GM19467 (cell line): ENCODE results near the gene KCNIP3.

Experiments
- ATAC-seq: cut with Tn5 transposase; IDR thresholded peaks from one replicate; pipeline ENCODE4 v1.9.1; 2021; ENCODE audit warnings: mild to moderate bottlenecking, moderate library complexity; ENCODE audit not compliant: unreplicated experiment

Gene KCNIP3

GRCh38 chr2:95380731-95381130 lies 83.6 kb downstream of the KCNIP3 start:
- no peak for ATAC-seq

GRCh38 chr2:95381212-95382191 lies 84.4 kb downstream of the KCNIP3 start:
- no peak for ATAC-seq

DNA sequence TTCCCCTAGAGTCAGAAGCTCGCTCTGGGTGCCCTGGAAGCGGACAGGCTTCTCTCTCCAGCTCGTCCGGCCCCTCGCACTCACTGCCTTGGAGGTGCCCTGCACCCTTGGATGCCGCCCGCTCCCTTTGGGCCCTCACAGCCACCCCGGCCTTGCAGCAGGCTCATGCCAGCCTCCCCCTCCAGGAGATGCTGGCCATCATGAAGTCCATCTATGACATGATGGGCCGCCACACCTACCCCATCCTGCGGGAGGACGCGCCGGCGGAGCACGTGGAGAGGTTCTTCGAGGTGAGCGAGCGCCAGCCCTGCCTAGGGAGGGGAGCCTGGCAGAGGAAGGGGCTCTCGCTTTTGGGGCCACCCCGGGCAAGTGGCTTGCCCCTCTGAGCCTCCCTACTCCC lies 85.0 kb downstream of the KCNIP3 start:
- no peak for ATAC-seq

DNA sequence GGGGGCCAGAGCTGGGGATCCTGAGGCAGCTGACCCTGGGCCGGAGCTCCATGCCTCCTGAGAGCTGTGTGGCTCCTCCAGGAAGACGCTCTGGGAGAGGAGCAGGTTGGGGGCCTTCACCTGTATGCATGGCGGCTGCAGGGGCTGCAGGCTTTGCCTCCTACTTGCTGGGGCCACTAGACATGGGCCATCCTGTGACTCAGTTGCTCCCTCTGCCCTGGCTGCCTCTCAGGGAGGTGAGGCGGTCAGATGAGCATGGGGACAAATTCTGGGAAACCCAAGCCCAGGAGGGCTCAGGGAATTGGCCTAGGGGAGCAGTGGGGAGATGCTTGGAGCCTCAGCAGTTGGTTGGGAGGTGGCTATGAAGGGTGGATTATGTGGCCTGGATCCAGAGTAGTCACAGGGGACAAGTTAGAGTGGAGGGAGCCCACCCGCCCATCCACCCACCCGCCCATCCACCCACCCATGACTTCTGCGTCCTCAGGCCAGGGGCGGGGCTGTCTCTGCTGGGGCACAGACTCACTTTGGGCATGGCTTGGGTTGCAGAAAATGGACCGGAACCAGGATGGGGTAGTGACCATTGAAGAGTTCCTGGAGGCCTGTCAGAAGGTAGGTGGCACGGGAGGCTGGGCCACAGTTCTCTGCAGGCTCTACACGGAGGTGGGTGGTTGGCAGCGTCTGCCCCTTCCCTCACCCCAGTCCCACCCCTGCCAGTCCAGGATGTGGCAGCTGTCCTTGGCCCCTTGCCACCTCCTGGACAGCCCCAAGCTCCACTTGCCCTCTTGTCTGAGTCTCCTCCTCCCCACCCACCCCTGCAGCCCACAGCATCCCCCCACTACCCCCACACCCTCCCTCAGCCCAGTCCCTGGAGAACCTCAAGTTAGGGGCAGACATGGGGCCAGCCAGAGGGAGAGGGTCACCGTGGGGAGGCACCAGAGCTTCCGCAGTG lies 85.8 kb downstream of the KCNIP3 start:
- no peak for ATAC-seq

GRCh38 chr2:95383635-95384027 lies 86.5 kb downstream of the KCNIP3 start:
- no peak for ATAC-seq

DNA sequence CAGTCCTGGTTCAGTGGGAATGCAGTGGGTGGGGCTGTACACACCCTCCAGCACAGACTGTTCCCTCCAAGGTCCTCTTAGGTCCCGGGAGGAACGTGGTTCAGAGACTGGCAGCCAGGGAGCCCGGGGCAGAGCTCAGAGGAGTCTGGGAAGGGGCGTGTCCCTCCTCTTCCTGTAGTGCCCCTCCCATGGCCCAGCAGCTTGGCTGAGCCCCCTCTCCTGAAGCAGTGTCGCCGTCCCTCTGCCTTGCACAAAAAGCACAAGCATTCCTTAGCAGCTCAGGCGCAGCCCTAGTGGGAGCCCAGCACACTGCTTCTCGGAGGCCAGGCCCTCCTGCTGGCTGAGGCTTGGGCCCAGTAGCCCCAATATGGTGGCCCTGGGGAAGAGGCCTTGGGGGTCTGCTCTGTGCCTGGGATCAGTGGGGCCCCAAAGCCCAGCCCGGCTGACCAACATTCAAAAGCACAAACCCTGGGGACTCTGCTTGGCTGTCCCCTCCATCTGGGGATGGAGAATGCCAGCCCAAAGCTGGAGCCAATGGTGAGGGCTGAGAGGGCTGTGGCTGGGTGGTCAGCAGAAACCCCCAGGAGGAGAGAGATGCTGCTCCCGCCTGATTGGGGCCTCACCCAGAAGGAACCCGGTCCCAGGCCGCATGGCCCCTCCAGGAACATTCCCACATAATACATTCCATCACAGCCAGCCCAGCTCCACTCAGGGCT lies 87.9 kb downstream of the KCNIP3 start:
- no peak for ATAC-seq

GRCh38 chr2:95385570-95385984 lies 88.4 kb downstream of the KCNIP3 start:
- no peak for ATAC-seq

DNA sequence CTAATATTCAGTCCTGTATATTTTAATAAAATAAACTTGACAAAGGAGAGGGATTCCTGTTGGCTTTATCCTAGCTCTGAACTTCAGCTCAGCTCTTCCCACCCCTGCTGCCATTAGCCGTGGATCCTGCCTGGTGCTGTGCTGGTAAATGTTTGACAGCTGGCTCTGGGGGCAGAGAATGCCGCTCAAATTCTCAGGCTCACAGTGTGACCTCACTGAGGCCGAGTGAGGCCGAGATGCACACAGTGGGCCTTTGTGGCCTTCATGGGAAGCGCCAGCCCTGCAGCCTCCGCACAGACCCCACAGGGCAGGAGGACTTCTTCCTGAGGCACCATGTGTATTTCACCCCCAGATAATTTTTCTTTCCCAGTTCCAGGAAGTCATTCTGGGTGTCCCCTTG lies 88.9 kb downstream of the KCNIP3 start:
- ATAC-seq: no peak

DNA sequence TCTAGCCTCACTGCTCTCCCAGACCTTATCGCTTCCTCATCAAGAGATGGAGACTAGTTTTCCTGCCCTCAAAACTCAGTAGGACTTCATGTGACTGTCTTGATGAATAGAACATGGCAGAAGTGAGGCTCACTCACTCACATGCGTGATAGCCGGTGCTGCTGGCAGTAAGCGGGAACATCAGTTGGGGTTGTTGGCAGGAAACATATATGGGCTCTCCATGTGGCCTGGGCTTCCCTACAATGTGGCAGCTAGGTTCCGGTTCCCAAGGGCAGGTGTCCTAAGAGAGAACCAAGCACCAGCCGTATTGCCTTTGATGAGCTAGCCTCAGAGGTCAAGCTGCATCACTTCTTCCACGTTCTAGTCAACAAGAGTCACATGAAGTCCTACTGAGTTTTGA lies 90.2 kb downstream of the KCNIP3 start:
- ATAC-seq: no peak

DNA sequence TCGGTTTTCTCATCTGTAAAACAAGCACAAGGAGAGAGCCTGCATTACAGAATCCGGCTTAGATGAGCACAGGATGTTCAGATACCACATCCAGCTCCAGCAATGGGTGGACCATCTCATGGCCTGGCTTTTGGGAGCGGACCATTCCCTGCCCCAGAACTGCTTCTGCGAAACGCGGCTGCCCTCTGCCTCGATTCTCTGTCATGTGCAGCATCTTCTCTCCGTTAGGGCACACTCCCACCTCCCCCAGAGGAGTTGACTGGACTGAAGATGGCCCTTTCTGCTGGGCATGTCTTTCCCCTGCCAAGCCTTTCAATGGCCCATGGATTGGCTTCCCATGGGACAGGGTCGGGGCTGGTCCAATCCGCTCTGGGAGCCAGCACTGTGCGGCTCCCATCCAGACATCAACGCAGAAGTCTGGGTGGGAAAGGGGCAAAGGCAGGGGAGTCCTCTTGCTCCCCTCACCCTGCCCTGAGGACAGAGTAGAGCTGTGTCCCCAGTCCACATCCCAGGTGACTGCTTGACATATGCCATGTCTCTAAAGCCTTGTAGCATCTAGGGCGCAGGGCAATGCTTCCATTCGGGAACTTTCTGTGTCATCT lies 91.0 kb downstream of the KCNIP3 start:
- ATAC-seq: no peak

- ATAC-seq: no peak
Observed at GRCh38 chr2:95388856-95389244, 91.7 kb downstream of the KCNIP3 start.

- peak; percentile 53 for ATAC-seq
Observed at GRCh38 chr2:95389245-95390119, 92.3 kb downstream of the KCNIP3 start.

GRCh38 chr2:95390272-95390880 lies 93.2 kb downstream of the KCNIP3 start:
- ATAC-seq: no peak

DNA sequence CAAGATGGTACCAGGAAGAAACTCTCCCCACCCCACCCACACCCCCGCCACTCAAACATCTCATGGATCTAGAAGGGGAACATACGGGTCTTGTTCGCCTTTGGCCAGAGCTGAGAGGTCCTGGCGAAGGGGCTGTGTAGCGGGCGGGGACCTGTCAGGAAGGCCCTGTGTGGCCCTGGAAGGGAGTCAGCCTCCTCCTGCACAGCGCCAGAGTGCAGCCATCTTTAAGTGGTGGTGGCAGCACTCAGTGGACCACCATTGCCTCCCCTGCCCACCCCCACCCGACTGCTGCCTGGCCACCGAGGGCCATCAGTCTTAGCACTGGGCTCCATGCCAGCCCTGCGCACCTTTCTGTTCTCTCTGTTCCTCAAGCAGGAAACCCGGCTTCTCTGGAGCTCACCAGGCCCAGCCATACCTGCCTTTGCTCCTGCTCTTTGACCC lies 93.8 kb downstream of the KCNIP3 start:
- no peak for ATAC-seq

DNA sequence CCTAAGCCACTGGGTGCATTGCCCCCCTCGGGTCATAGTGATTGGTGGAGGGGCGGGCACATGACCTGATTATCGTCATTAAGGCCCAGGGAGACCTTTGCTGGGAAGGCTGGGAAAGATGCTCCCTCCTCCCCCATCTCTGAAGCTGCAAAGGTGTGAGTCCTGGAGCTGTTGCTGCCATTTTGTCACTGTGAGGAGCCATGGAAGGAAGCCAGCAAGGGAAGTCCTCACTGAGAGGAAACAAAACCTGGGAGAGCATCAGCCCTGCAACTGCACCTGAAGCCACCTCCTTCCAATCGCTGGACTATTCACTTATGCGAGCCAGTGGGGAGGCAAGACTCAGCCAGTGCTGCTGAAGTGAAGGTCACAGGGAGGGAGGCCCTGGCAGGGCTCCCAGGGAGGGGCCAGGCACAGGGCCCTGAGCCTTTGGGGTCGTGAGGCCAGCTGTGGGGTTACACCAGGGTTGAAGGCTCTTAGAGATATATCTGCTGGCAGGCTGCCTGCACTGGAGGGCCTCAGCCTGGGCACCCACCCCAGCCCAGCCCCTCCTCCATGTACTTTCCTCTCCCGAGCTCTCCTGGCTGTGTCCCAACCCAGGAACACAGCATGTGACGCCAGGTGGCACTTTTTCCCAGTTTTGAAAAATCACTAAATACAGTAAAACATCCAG lies 94.6 kb downstream of the KCNIP3 start:
- ATAC-seq: no peak

GRCh38 chr2:95392320-95392719 lies 95.2 kb downstream of the KCNIP3 start:
- ATAC-seq: no peak

- no peak for ATAC-seq
Observed at GRCh38 chr2:95392730-95393455, 95.7 kb downstream of the KCNIP3 start.

GRCh38 chr2:95393901-95394300 lies 96.8 kb downstream of the KCNIP3 start:
- no peak for ATAC-seq
